HCT116 (cell line): Measurements from ENCODE around the gene TBPL1.

Experiments
- ATF3 ChIP-seq: IDR thresholded peaks from 2 replicates; pipeline ENCODE4 v1.6.1; 2012
- CTCF ChIP-seq, 3 experiments: fragments of 200-600 bp in 1 of 3; sonication (generic) in 1 of 3; IDR thresholded peaks in 2 of 3; conservative IDR thresholded peaks in 1 of 3; 2 replicates each; pipeline ENCODE4 v1.5.1; 2012 to 2017; ENCODE audit warnings: low read depth in 2 of 3, low read length in 2 of 3, antibody characterized with exemption in 1 of 3, borderline replicate concordance in 1 of 3, control low read depth in 1 of 3, mild to moderate bottlenecking in 1 of 3, mixed read lengths in 1 of 3, mixed run types in 1 of 3, moderate library complexity in 1 of 3; ENCODE audit not compliant: insufficient read depth in 1 of 3
- EGR1 ChIP-seq: IDR thresholded peaks from 2 replicates; pipeline ENCODE4 v1.6.1; 2012; ENCODE audit warnings: low read depth
- EZH2 ChIP-seq: fragments of 200-600 bp; sonication (generic); IDR thresholded peaks from 2 replicates; pipeline ENCODE4 v1.6.1; 2017; ENCODE audit warnings: antibody characterized with exemption, mixed run types
- EZH2phosphoT487 ChIP-seq: fragments of 200-600 bp; IDR thresholded peaks from 2 replicates; pipeline ENCODE4 v1.6.1; 2018; ENCODE audit warnings: antibody characterized with exemption, borderline replicate concordance
- JUND ChIP-seq: IDR thresholded peaks from 2 replicates; pipeline ENCODE4 v1.6.1; 2012
- MAX ChIP-seq: IDR thresholded peaks from 2 replicates; pipeline ENCODE4 v1.6.1; 2012
- POLR2A ChIP-seq: IDR thresholded peaks from 2 replicates; pipeline ENCODE4 v1.7.0; 2011; ENCODE audit warnings: borderline replicate concordance; ENCODE audit not compliant: insufficient read depth, insufficient read length; ENCODE audit errors: extremely low read depth
- POLR2AphosphoS5 ChIP-seq: IDR thresholded peaks from 2 replicates; pipeline ENCODE4 v1.6.1; 2011; ENCODE audit warnings: mild to moderate bottlenecking, low read depth, low read length, moderate library complexity
- YY1 ChIP-seq: IDR thresholded peaks from 2 replicates; pipeline ENCODE4 v1.6.1; 2011; ENCODE audit warnings: low read length, low read depth, moderate library complexity, mild to moderate bottlenecking; ENCODE audit not compliant: insufficient replicate concordance; ENCODE audit errors: extremely low read depth

- TF ChIP-seq ATF3 (no peak), JUND (no peak), MAX (no peak), CTCF (IDR thresholded peaks at IDR 0.05 in 2 of 3, conservative IDR thresholded peaks at IDR 0.05 in 1 of 3; ENCODE audit: borderline replicate concordance in 1 of 3, insufficient read depth in 1 of 3, low read depth in 2 of 3, low read length in 2 of 3) (no peak), POLR2AphosphoS5 (no peak), EZH2phosphoT487 (no peak), EGR1 (no peak), POLR2A (no peak), YY1 (no peak), EZH2 (no peak)
Observed at GRCh38 chr6:133939778-133940667, 13.0 kb upstream of the TBPL1 start.
